ENCODE data around the gene AGTPBP1. TPM values are rescaled to one million over a fixed set of nuclear protein-coding genes. Genes with fewer than 3 reads are reported as not detected.
A peak's percentile ranks its signal among the peaks of the same experiment; 100 is the strongest.

The AGTPBP1 gene
- total and polyA plus RNA-seq, 8 donors = 3.8 to 12.7 (median 9.1) TPM

- no peak for DNase-seq
- no peak for ATAC-seq
- FAIRE-seq = no peak
- H3K36me3 ChIP-seq = no peaks in the 10 kb centered on the region
- H3K27me3 ChIP-seq = no peaks in the 10 kb centered on the region
- no peak for TF ChIP-seq CTCF (IDR thresholded peaks at IDR 0.05)
- 93 to 98% methylated on average over 5 of the region's 5 CpGs for WGBS, 2 donors
- no peak overlapping the region for H3K27ac ChIP-seq
- intact Hi-C loops (cut with DNase I) = no loop called here
- no peak overlapping the region for H3K4me3 ChIP-seq
- H3K4me1 ChIP-seq = no peaks in the 10 kb centered on the region
- no peaks in the 10 kb centered on the region for H3K9me3 ChIP-seq
These were observed 188.3 kb downstream of the AGTPBP1 start for GRCh38 chr9:85553475-85553874.

- DNase-seq = no peak
- Histone ChIP-seq H3K27me3 (no peaks in the 10 kb centered on the region), H3K27ac (no peak overlapping the region), H3K4me3 (no peak overlapping the region), H3K9me3 (no peaks in the 10 kb centered on the region), H3K4me1 (no peaks in the 10 kb centered on the region), H3K36me3 (no peaks in the 10 kb centered on the region)
- ATAC-seq = no peak
- WGBS, 2 donors = 88 to 94% methylated on average over 2 of the region's 2 CpGs
- FAIRE-seq = no peak
- intact Hi-C loops (cut with DNase I) = no loop called here
- TF ChIP-seq CTCF (IDR thresholded peaks at IDR 0.05) = no peak
These were observed 194.2 kb downstream of the AGTPBP1 start for GRCh38 chr9:85547599-85547998.

- ATAC-seq (no peak), FAIRE-seq (no peak), DNase-seq (no peak)
- H3K9me3 ChIP-seq = no peaks in the 10 kb centered on the region
- no peaks in the 10 kb centered on the region for H3K4me1 ChIP-seq
- 64 to 88% methylated on average over 1 of the region's 1 CpG for WGBS, 2 donors
- TF ChIP-seq CTCF (IDR thresholded peaks at IDR 0.05) = no peak
- intact Hi-C loops (cut with DNase I) = no loop called here
- no peak overlapping the region for H3K27ac ChIP-seq
- no peaks in the 10 kb centered on the region for H3K27me3 ChIP-seq
- H3K4me3 ChIP-seq = no peak overlapping the region
- H3K36me3 ChIP-seq = no peaks in the 10 kb centered on the region
These were observed 198.6 kb downstream of the AGTPBP1 start for GRCh38 chr9:85543196-85543595.

GRCh38 chr9:85541876-85542275 lies 199.9 kb downstream of the AGTPBP1 start:
- ATAC-seq (no peak), DNase-seq (no peak), FAIRE-seq (no peak)

GRCh38 chr9:85536514-85536913 lies 205.2 kb downstream of the AGTPBP1 start:
- DNase-seq = no peak
- 83% methylated on average over 6 of the region's 6 CpGs for WGBS, 2 donors
- Histone ChIP-seq H3K27ac (no peak overlapping the region), H3K9me3 (no peaks in the 10 kb centered on the region), H3K36me3 (no peaks in the 10 kb centered on the region), H3K4me1 (no peaks in the 10 kb centered on the region), H3K27me3 (no peaks in the 10 kb centered on the region), H3K4me3 (no peak overlapping the region)
- intact Hi-C loops (cut with DNase I) = no loop called here
- FAIRE-seq = no peak
- ATAC-seq = peak in 2 of 4 donors; percentile 66 to 74
- no peak for TF ChIP-seq CTCF (IDR thresholded peaks at IDR 0.05)

More at GRCh38 chr9:85541876-85542275, 199.9 kb downstream of the AGTPBP1 start:
- 73 to 74% methylated on average over 4 of the region's 4 CpGs for WGBS, 2 donors
- H3K27ac ChIP-seq = no peak overlapping the region
- H3K27me3 ChIP-seq = no peaks in the 10 kb centered on the region
- H3K9me3 ChIP-seq = no peaks in the 10 kb centered on the region
- no peaks in the 10 kb centered on the region for H3K36me3 ChIP-seq
- no peak overlapping the region for H3K4me3 ChIP-seq
- H3K4me1 ChIP-seq = no peaks in the 10 kb centered on the region
- intact Hi-C loops (cut with DNase I) = no loop called here
- no peak for TF ChIP-seq CTCF (IDR thresholded peaks at IDR 0.05)
